GM19324 (cell line): ENCODE results near the gene ATF1.
"Not testable (repeated sequence)": the region's sequence is repeated elsewhere in the genome, so short reads cannot be mapped to it uniquely, and the experiment has no call there.

Source experiments
- ATAC-seq: cut with Tn5 transposase; IDR thresholded peaks from one replicate; pipeline ENCODE4 v1.9.1; 2021; ENCODE audit warnings: mild to moderate bottlenecking, moderate library complexity; ENCODE audit not compliant: unreplicated experiment, low FRiP score

The ATF1 gene

GRCh38 chr12:50855218-50855617, 91.3 kb downstream of the ATF1 start:
- ATAC-seq = not testable (repeated sequence)

GRCh38 chr12:50855679-50856078, 91.8 kb downstream of the ATF1 start:
- not testable (repeated sequence) for ATAC-seq

- no peak for ATAC-seq
Observed at GRCh38 chr12:50859621-50860310, 95.9 kb downstream of the ATF1 start.

- no peak for ATAC-seq
Observed at GRCh38 chr12:50862316-50862715, 98.4 kb downstream of the ATF1 start.

- ATAC-seq = no peak
Observed at GRCh38 chr12:50865266-50865665, 101.4 kb downstream of the ATF1 start.

- ATAC-seq = not testable (repeated sequence)
Observed at GRCh38 chr12:50868881-50869280, 105.0 kb downstream of the ATF1 start.
